ENCODE data around the gene EDN2.

The EDN2 gene

DNA sequence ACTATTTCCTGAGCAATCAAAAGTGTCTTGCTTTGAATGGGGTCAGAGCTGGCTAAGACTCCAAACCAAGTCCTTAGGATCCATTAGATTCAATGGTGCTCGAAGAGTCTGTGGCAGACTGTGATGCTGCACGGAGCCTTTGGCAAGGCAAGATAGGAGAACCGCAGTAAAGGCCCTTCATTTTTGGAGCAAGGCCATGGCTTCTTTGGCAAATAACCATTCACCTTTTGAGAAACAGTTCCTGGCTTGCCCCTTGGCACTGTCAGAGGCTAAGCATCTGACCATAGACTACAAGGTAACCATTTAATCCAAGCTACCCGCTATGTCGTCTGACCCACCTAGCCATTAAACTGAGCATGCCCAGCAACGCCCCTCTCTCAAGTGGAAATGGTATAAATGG lies 45.2 kb downstream of the EDN2 start:
- H3K36me3 ChIP-seq (ENCODE audit: insufficient read depth, insufficient read length, low read length), result no peaks in the 10 kb centered on the region
- DNase-seq (ENCODE audit: low read depth, low spot score), result no peak
- no peak overlapping the region for H3K9ac ChIP-seq (ENCODE audit: insufficient read length, low read depth)
- H3K27me3 ChIP-seq (ENCODE audit: insufficient read depth, insufficient read length), result no peaks in the 10 kb centered on the region
- peaks cover 12% of the 10 kb centered on the region for H3K4me1 ChIP-seq (ENCODE audit: insufficient read depth, insufficient read length)
- H3K9me3 ChIP-seq (ENCODE audit: insufficient read depth, low read length), result peaks cover 8% of the 10 kb centered on the region
- H3K4me3 ChIP-seq (ENCODE audit: insufficient read length, low read depth), result no peak overlapping the region
- no peak for TF ChIP-seq SUZ12 (IDR thresholded peaks at IDR 0.05; ENCODE audit: extremely low read depth, insufficient read depth, insufficient read length)
- no peak for TF ChIP-seq YY1 (IDR thresholded peaks at IDR 0.05; ENCODE audit: insufficient read depth, insufficient read length)
- TF ChIP-seq ZNF274 (IDR thresholded peaks at IDR 0.05; ENCODE audit: low read depth, low read length), result no peak

- Histone ChIP-seq H3K4me3 (ENCODE audit: insufficient read length, low read depth) (no peak overlapping the region), H3K9ac (ENCODE audit: insufficient read length, low read depth) (no peak overlapping the region), H3K9me3 (ENCODE audit: insufficient read depth, low read length) (peaks cover 3% of the 10 kb centered on the region), H3K4me1 (ENCODE audit: insufficient read depth, insufficient read length) (peaks cover 15% of the 10 kb centered on the region), H3K27me3 (ENCODE audit: insufficient read depth, insufficient read length) (no peaks in the 10 kb centered on the region), H3K36me3 (ENCODE audit: insufficient read depth, insufficient read length, low read length) (no peaks in the 10 kb centered on the region)
- no peak for DNase-seq (ENCODE audit: low read depth, low spot score)
- TF ChIP-seq SUZ12 (IDR thresholded peaks at IDR 0.05; ENCODE audit: extremely low read depth, insufficient read depth, insufficient read length) (no peak), YY1 (IDR thresholded peaks at IDR 0.05; ENCODE audit: insufficient read depth, insufficient read length) (no peak), ZNF274 (IDR thresholded peaks at IDR 0.05; ENCODE audit: low read depth, low read length) (no peak)
Observed at GRCh38 chr1:41438711-41439110, 45.8 kb downstream of the EDN2 start.

DNA sequence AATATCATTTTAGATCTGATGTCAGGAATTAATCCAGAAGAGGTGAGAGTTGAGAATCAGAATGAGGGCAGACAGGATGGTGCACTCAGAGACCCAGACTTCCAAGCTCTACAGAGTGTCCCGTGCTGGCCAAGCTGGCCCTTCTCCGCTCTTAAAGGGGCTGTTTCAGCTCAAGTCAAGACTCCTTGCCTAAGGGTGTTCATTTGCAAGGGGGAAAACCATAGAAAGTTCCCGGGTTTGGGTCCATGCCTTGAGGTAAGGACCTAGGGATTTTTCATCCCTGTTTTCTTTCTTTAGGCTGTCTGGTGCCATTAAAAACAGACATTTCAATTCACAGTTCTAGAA lies 47.5 kb downstream of the EDN2 start:
- peak overlapping the region; percentile 12 for H3K9ac ChIP-seq (ENCODE audit: insufficient read length, low read depth)
- TF ChIP-seq SUZ12 (IDR thresholded peaks at IDR 0.05; ENCODE audit: extremely low read depth, insufficient read depth, insufficient read length) (no peak), ZNF274 (IDR thresholded peaks at IDR 0.05; ENCODE audit: low read depth, low read length) (no peak), YY1 (IDR thresholded peaks at IDR 0.05; ENCODE audit: insufficient read depth, insufficient read length) (no peak)
- no peaks in the 10 kb centered on the region for H3K36me3 ChIP-seq (ENCODE audit: insufficient read depth, insufficient read length, low read length)
- no peaks in the 10 kb centered on the region for H3K9me3 ChIP-seq (ENCODE audit: insufficient read depth, low read length)
- H3K4me1 ChIP-seq (ENCODE audit: insufficient read depth, insufficient read length), result peaks cover 24% of the 10 kb centered on the region
- no peaks in the 10 kb centered on the region for H3K27me3 ChIP-seq (ENCODE audit: insufficient read depth, insufficient read length)
- H3K4me3 ChIP-seq (ENCODE audit: insufficient read length, low read depth), result no peak overlapping the region
- no peak for DNase-seq (ENCODE audit: low read depth, low spot score)

- H3K9me3 ChIP-seq (ENCODE audit: insufficient read depth, low read length), result no peaks in the 10 kb centered on the region
- no peak overlapping the region for H3K4me3 ChIP-seq (ENCODE audit: insufficient read length, low read depth)
- H3K36me3 ChIP-seq (ENCODE audit: insufficient read depth, insufficient read length, low read length), result no peaks in the 10 kb centered on the region
- peaks cover 27% of the 10 kb centered on the region for H3K4me1 ChIP-seq (ENCODE audit: insufficient read depth, insufficient read length)
- no peak for TF ChIP-seq YY1 (IDR thresholded peaks at IDR 0.05; ENCODE audit: insufficient read depth, insufficient read length)
- TF ChIP-seq ZNF274 (IDR thresholded peaks at IDR 0.05; ENCODE audit: low read depth, low read length), result no peak
- no peak for TF ChIP-seq SUZ12 (IDR thresholded peaks at IDR 0.05; ENCODE audit: extremely low read depth, insufficient read depth, insufficient read length)
- H3K27me3 ChIP-seq (ENCODE audit: insufficient read depth, insufficient read length), result no peaks in the 10 kb centered on the region
- H3K9ac ChIP-seq (ENCODE audit: insufficient read length, low read depth), result peak overlapping the region; percentile 67
- DNase-seq (ENCODE audit: low read depth, low spot score), result peak; percentile 51
Observed at GRCh38 chr1:41436281-41437010, 48.0 kb downstream of the EDN2 start.

GRCh38 chr1:41435570-41436178 lies 48.8 kb downstream of the EDN2 start:
- peak; percentile 94 for DNase-seq (ENCODE audit: low read depth, low spot score)
- no peak for TF ChIP-seq SUZ12 (IDR thresholded peaks at IDR 0.05; ENCODE audit: extremely low read depth, insufficient read depth, insufficient read length)
- peak; percentile 10 for TF ChIP-seq YY1 (IDR thresholded peaks at IDR 0.05; ENCODE audit: insufficient read depth, insufficient read length)
- Histone ChIP-seq H3K27me3 (ENCODE audit: insufficient read depth, insufficient read length) (no peaks in the 10 kb centered on the region), H3K4me3 (ENCODE audit: insufficient read length, low read depth) (no peak overlapping the region), H3K4me1 (ENCODE audit: insufficient read depth, insufficient read length) (peaks cover 27% of the 10 kb centered on the region), H3K36me3 (ENCODE audit: insufficient read depth, insufficient read length, low read length) (no peaks in the 10 kb centered on the region), H3K9ac (ENCODE audit: insufficient read length, low read depth) (peak overlapping the region; percentile 67), H3K9me3 (ENCODE audit: insufficient read depth, low read length) (no peaks in the 10 kb centered on the region)

- Histone ChIP-seq H3K36me3 (ENCODE audit: insufficient read depth, insufficient read length, low read length) (no peaks in the 10 kb centered on the region), H3K27me3 (ENCODE audit: insufficient read depth, insufficient read length) (no peaks in the 10 kb centered on the region), H3K4me1 (ENCODE audit: insufficient read depth, insufficient read length) (peaks cover 27% of the 10 kb centered on the region), H3K4me3 (ENCODE audit: insufficient read length, low read depth) (no peak overlapping the region), H3K9me3 (ENCODE audit: insufficient read depth, low read length) (no peaks in the 10 kb centered on the region), H3K9ac (ENCODE audit: insufficient read length, low read depth) (peak overlapping the region; percentile 53)
- DNase-seq (ENCODE audit: low read depth, low spot score), result no peak
- TF ChIP-seq SUZ12 (IDR thresholded peaks at IDR 0.05; ENCODE audit: extremely low read depth, insufficient read depth, insufficient read length), result no peak
- TF ChIP-seq ZNF274 (IDR thresholded peaks at IDR 0.05; ENCODE audit: low read depth, low read length), result no peak
- TF ChIP-seq YY1 (IDR thresholded peaks at IDR 0.05; ENCODE audit: insufficient read depth, insufficient read length), result no peak
Observed at GRCh38 chr1:41434748-41435449, 49.6 kb downstream of the EDN2 start.

- Histone ChIP-seq H3K9me3 (ENCODE audit: insufficient read depth, low read length) (no peaks in the 10 kb centered on the region), H3K36me3 (ENCODE audit: insufficient read depth, insufficient read length, low read length) (no peaks in the 10 kb centered on the region), H3K27me3 (ENCODE audit: insufficient read depth, insufficient read length) (no peaks in the 10 kb centered on the region), H3K9ac (ENCODE audit: insufficient read length, low read depth) (peak overlapping the region; percentile 1), H3K4me1 (ENCODE audit: insufficient read depth, insufficient read length) (peaks cover 27% of the 10 kb centered on the region), H3K4me3 (ENCODE audit: insufficient read length, low read depth) (no peak overlapping the region)
- no peak for DNase-seq (ENCODE audit: low read depth, low spot score)
- TF ChIP-seq SUZ12 (IDR thresholded peaks at IDR 0.05; ENCODE audit: extremely low read depth, insufficient read depth, insufficient read length) (no peak), YY1 (IDR thresholded peaks at IDR 0.05; ENCODE audit: insufficient read depth, insufficient read length) (no peak)
Observed at GRCh38 chr1:41434306-41434705, 50.2 kb downstream of the EDN2 start.

All from NT2/D1 (cell line).